Tibial artery (tissue), 4 donors: ENCODE measurements around the gene RNF157.

Experiments used
- DNase-seq, 2 donors: peaks; one replicate each; pipeline ENCODE4 v3.0.0-alpha.2; 2019
- H3K27ac ChIP-seq, 2 donors: fragments of 200-600 bp; sonication (generic) in 1 of 2; 1 replicate in 1 of 2; 2 replicates in 1 of 2; pipeline ENCODE4 v1.5.1; 2018 to 2019; ENCODE audit warnings: mild to moderate bottlenecking in 1 of 2
- H3K27me3 ChIP-seq, 2 donors: fragments of 200-600 bp; sonication (generic) in 1 of 2; one replicate each; pipeline versions ENCODE4 v1.5.1 to v1.6.0; 2016 to 2019
- H3K36me3 ChIP-seq, 3 donors: fragments of 200-600 bp; sonication (generic) in 2 of 3; one replicate each; pipeline ENCODE4 v1.5.1; 2016 to 2019; ENCODE audit warnings: mild to moderate bottlenecking in 2 of 3
- H3K4me1 ChIP-seq, 4 donors: fragments of 200-600 bp; sonication (generic) in 2 of 4; 1 replicate in 3 of 4; 2 replicates in 1 of 4; pipeline ENCODE4 v1.5.1; 2016 to 2019
- H3K4me3 ChIP-seq, 2 donors: fragments of 200-600 bp; sonication (generic) in 1 of 2; 1 replicate in 1 of 2; 2 replicates in 1 of 2; pipeline ENCODE4 v1.5.1; 2018 to 2019; ENCODE audit warnings: mild to moderate bottlenecking in 2 of 2
- H3K9me3 ChIP-seq, 3 donors: fragments of 200-600 bp; sonication (generic) in 1 of 3; one replicate each; pipeline ENCODE4 v1.5.1; 2016 to 2019
- CTCF ChIP-seq, 2 experiments: fragments of 200-600 bp in 1 of 2; fragments of 450-650 bp in 1 of 2; IDR thresholded peaks; one replicate each; pipeline ENCODE4 v1.5.1; 2017 to 2019; ENCODE audit warnings: antibody characterized with exemption in 2 of 2, mild to moderate bottlenecking in 1 of 2, moderate library complexity in 1 of 2
- intact Hi-C: fragments of 100-400 bp; cut with DNase I; formaldehyde crosslinking; loops from one replicate; pipeline ENCODE4 v1.15.0; 2023; ENCODE audit warnings: low total_unique reads

RNF157 gene

DNA sequence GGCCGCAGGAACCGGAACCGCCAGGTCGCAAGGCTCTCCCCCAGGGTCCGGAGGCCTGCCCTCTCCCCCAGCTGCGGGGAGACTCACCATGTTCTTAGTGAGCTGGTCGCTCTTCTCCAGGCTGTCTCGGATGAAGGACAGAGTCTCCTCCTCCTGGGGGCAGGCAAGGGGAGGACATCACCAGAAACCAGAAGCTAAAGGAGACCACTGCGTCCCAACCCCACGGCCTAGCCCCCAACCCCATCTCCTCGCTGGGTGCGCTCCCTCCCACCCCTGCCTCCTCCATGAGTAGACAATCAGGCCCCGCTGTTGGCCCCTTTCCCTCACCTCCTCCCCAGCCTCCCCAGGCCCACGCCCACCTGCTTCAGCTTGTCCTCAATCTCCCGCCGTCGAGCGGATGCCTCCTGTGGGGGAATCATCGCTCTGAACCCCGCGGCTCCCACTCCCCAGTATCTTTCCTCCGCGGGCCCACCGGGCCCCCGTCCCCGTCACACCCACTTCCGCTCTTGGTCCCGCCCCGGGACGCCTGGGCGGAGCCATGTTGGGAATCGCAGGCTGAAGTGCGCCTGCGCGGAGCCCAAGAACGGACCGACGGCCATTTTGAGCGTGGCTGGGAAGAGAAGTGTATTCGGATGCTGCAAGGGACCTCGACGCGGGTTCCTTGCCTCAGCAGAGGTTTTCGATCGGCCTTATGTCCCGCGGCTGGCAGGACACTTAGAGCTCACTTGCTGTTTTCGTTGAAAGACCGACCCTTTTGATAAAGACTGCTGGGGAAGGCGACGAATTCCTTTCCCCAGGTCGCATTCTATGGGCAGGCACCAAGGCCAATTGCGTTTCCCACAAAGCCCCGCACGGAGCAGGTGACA, 136.8 kb downstream of the RNF157 start, which contains the start of gene EXOC7:
Gene EXOC7 (minus strand): TSS at position 514 of the 866 bp plus-strand sequence. CDS start 95 bp downstream, at position 419.
- DNase-seq, result peak; percentile 89 to 95
- Histone ChIP-seq H3K9me3 (no peaks in the 10 kb centered on the region), H3K27ac (peak within 1 kb of the TSS; percentile 77 to 79), H3K36me3 (peaks cover 25 to 32% (median 25%) of the 10 kb centered on the region in 3 donors), H3K4me1 (peaks cover 0 to 23% (median 19%) of the 10 kb centered on the region in 4 donors), H3K27me3 (no peaks in the 10 kb centered on the region), H3K4me3 (peak within 1 kb of the TSS; percentile 81 to 83)
- peak in 1 of 2 experiments; percentile 13 for TF ChIP-seq CTCF (IDR thresholded peaks at IDR 0.05)
- intact Hi-C loops, result no loop called here

GRCh38 chr17:76102944-76103273, 137.4 kb downstream of the RNF157 start:
- peaks cover 0 to 23% (median 19%) of the 10 kb centered on the region in 4 donors for H3K4me1 ChIP-seq
- peaks cover 28 to 37% (median 30%) of the 10 kb centered on the region in 3 donors for H3K36me3 ChIP-seq
- intact Hi-C loops, result no loop called here
- H3K4me3 ChIP-seq, result peak overlapping the region; percentile 81 to 83
- TF ChIP-seq CTCF (IDR thresholded peaks at IDR 0.05), result no peak
- DNase-seq, result no peak
- no peaks in the 10 kb centered on the region for H3K9me3 ChIP-seq
- no peaks in the 10 kb centered on the region for H3K27me3 ChIP-seq
- peak overlapping the region; percentile 77 to 79 for H3K27ac ChIP-seq

DNA sequence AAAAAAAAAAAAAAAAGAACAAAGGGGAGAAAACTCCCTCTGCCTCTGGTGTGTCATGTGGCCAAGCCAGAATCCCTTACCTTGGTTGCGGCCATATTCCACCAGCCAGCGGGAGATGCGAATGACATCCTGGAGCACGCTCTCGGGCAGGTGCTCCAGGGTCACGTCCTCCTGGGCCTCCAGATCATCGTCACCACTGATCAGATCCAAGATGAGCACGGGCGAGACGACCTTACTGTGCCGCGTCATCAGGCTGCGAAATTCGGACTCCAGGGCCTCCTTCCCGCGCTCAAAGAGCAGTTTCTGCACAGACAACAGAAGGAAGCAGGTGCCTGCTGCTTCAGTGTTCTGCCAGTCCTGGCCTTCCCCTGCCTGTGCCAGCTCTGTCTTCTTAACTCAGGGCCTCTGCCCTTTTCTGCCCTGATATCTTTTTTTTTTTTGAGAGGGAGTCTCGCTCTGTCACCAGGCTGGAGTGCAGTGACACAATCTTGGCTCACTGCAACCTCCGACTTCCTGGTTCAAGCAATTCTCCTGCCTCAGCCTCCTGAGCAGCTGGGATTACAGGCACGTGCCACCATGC, 142.5 kb downstream of the RNF157 start:
- Histone ChIP-seq H3K36me3 (peaks cover 68 to 87% (median 79%) of the 10 kb centered on the region in 3 donors), H3K9me3 (no peaks in the 10 kb centered on the region), H3K4me1 (peaks cover 0 to 13% (median 10%) of the 10 kb centered on the region in 4 donors), H3K27ac (no peak overlapping the region), H3K27me3 (no peaks in the 10 kb centered on the region), H3K4me3 (no peak overlapping the region)
- TF ChIP-seq CTCF (IDR thresholded peaks at IDR 0.05), result no peak
- no peak for DNase-seq
- intact Hi-C loops, result no loop called here

- no peak overlapping the region for H3K27ac ChIP-seq
- no peaks in the 10 kb centered on the region for H3K27me3 ChIP-seq
- intact Hi-C loops, result no loop called here
- H3K4me1 ChIP-seq, result no peaks in the 10 kb centered on the region
- no peak for DNase-seq
- H3K9me3 ChIP-seq, result no peaks in the 10 kb centered on the region
- TF ChIP-seq CTCF (IDR thresholded peaks at IDR 0.05), result no peak
- H3K4me3 ChIP-seq, result no peak overlapping the region
- H3K36me3 ChIP-seq, result peaks cover 66 to 93% (median 86%) of the 10 kb centered on the region in 3 donors
Observed at GRCh38 chr17:76095943-76096342, 144.3 kb downstream of the RNF157 start.

DNA sequence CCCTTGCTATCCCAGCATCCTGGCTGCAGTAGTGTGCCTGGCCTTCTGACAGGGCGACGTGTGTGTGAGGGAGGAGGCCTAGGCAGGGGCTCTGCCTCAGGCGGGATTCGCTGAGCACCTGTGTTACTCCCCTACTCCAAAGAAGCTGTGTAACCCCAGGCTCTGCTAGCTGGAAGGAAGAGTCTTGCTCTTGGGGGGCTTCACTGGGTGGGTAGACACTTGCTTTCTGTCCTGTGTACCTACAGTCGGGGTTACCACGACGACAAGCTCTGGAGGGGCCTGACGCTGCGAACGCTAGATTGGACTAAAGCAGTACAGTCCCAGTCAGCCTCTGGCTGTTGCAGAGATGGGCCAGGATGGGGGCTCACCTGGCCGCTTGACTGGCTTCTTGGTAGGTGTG, 146.2 kb downstream of the RNF157 start:
- no peak for DNase-seq
- intact Hi-C loops, result no loop called here
- no peaks in the 10 kb centered on the region for H3K4me1 ChIP-seq
- H3K36me3 ChIP-seq, result peaks cover 59 to 93% (median 92%) of the 10 kb centered on the region in 3 donors
- no peaks in the 10 kb centered on the region for H3K9me3 ChIP-seq
- no peaks in the 10 kb centered on the region for H3K27me3 ChIP-seq
- no peak for TF ChIP-seq CTCF (IDR thresholded peaks at IDR 0.05)
- no peak overlapping the region for H3K27ac ChIP-seq
- no peak overlapping the region for H3K4me3 ChIP-seq
